Kidney epithelial cell (primary cell): ENCODE data around the gene LMTK2. TPM values are rescaled to one million over a fixed set of nuclear protein-coding genes. Genes with fewer than 3 reads are reported as not detected.

Experiments
- DNase-seq: peaks from one replicate; pipeline ENCODE4 v3.0.0-alpha.2; 2010; ENCODE audit warnings: low read depth
- H3K27me3 ChIP-seq: 2 replicates; pipeline ENCODE4 v1.6.0; 2011; ENCODE audit warnings: low read length; ENCODE audit not compliant: control insufficient read depth, insufficient read depth
- H3K36me3 ChIP-seq: 2 replicates; pipeline ENCODE4 v1.5.1; 2011; ENCODE audit warnings: low read length; ENCODE audit not compliant: control insufficient read depth, insufficient read depth
- H3K4me3 ChIP-seq: 2 replicates; pipeline ENCODE4 v1.5.1; 2011; ENCODE audit warnings: low read depth, mild to moderate bottlenecking, control low read depth, low read length
- total RNA-seq: library from RNA; depleted of rRNA; stranded (reverse); fragments of >200 nt; gene quantifications from 2 replicates; pipeline ENCODE4 v1.2.3, GENCODE V29; 2015
- TF ChIP-seq, protein P1 (sequence below): IDR thresholded peaks from 2 replicates; pipeline ENCODE4 v1.5.1; 2011; ENCODE audit warnings: mild to moderate bottlenecking, moderate library complexity, low read length, control low read depth, inconsistent platforms; ENCODE audit not compliant: insufficient read depth, poor library complexity, severe bottlenecking

LMTK2 gene
- total RNA-seq, 1 donor from 2014 or later, result 17.9 TPM

GRCh38 chr7:98105942-98106544, 619 bp upstream of the LMTK2 start:
- no peak overlapping the region for H3K4me3 ChIP-seq
- DNase-seq, result no peak
- H3K36me3 ChIP-seq, result no peaks in the 10 kb centered on the region
- TF ChIP-seq, protein P1, sequence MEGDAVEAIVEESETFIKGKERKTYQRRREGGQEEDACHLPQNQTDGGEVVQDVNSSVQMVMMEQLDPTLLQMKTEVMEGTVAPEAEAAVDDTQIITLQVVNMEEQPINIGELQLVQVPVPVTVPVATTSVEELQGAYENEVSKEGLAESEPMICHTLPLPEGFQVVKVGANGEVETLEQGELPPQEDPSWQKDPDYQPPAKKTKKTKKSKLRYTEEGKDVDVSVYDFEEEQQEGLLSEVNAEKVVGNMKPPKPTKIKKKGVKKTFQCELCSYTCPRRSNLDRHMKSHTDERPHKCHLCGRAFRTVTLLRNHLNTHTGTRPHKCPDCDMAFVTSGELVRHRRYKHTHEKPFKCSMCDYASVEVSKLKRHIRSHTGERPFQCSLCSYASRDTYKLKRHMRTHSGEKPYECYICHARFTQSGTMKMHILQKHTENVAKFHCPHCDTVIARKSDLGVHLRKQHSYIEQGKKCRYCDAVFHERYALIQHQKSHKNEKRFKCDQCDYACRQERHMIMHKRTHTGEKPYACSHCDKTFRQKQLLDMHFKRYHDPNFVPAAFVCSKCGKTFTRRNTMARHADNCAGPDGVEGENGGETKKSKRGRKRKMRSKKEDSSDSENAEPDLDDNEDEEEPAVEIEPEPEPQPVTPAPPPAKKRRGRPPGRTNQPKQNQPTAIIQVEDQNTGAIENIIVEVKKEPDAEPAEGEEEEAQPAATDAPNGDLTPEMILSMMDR, result no peak
- H3K27me3 ChIP-seq, result no peaks in the 10 kb centered on the region

GRCh38 chr7:98107313-98107721, 655 bp downstream of the LMTK2 start:
- no peaks in the 10 kb centered on the region for H3K36me3 ChIP-seq
- TF ChIP-seq, protein P1, result no peak
- no peak for DNase-seq
- H3K4me3 ChIP-seq, result peak overlapping the region; percentile 79
- no peaks in the 10 kb centered on the region for H3K27me3 ChIP-seq

DNA sequence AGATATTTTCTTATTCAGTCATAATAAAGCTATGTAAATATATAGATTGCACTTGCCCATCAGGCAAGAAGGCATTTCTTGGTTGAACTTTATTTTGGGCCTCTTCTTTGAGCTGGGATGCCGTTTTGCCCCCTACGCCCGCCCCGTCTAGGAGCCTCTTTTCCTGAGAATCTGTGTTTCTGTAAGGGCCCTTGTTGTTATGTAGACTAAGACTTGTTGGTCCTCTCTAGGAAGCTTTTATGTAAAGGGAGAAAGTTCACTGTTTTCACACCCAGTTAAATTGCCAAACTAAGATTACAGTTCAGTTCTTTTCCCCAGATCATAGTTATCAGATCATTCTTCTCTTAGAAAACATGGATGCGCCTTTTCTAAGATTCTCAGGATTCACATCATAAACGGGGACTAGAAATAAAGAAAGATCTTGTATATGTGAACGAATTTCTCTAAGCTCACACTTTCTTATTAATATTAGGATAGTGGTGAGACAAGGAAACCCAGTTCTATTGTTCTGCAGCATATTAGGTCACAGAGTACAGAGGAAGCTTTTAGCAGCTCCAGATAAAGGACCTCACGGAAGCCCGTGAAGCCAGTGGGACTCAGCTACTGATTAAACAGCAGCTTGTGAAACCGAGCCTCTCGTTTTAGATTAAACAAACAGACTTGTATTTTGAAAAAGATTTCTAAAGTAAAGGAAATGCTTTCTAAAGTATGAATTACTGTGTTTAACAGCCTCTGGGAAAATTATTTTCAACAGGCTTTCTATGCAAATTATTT, 3.8 kb downstream of the LMTK2 start:
- Histone ChIP-seq H3K4me3 (no peak overlapping the region), H3K36me3 (no peaks in the 10 kb centered on the region), H3K27me3 (no peaks in the 10 kb centered on the region)
- TF ChIP-seq, protein P1, result no peak
- no peak for DNase-seq

GRCh38 chr7:98112077-98112476, 5.4 kb downstream of the LMTK2 start:
- TF ChIP-seq, protein P1, result no peak
- Histone ChIP-seq H3K27me3 (no peaks in the 10 kb centered on the region), H3K36me3 (no peaks in the 10 kb centered on the region), H3K4me3 (no peak overlapping the region)
- DNase-seq, result no peak

GRCh38 chr7:98115746-98116525, 9.3 kb downstream of the LMTK2 start:
- Histone ChIP-seq H3K27me3 (no peaks in the 10 kb centered on the region), H3K4me3 (no peak overlapping the region), H3K36me3 (no peaks in the 10 kb centered on the region)
- TF ChIP-seq, protein P1, result no peak
- DNase-seq, result no peak
